HEK293T (cell line): ENCODE data around the gene HEPN1.

Source experiments
- CTCF ChIA-PET: fragments of 350-600 bp; formaldehyde crosslinking; extraction: SDS; loops from one replicate; lab custom pipeline; 2021; ENCODE audit warnings: antibody characterized with exemption, inconsistent platforms; lab: Yijun Ruan, JAX
- POLR2A ChIA-PET: fragments of 350-600 bp; formaldehyde crosslinking; extraction: SDS; loops from one replicate; lab custom pipeline; 2020; ENCODE audit warnings: antibody characterized with exemption, inconsistent platforms; lab: Yijun Ruan, JAX
- DNase-seq: peaks from one replicate; pipeline ENCODE4 v3.0.0; 2012; ENCODE audit warnings: mixed read lengths; ENCODE audit errors: extremely low spot score
- ARNT ChIP-seq: fragments of 450-650 bp; IDR thresholded peaks from 2 replicates; pipeline ENCODE4 v1.6.1; 2017; ENCODE audit warnings: mild to moderate bottlenecking
- BHLHE40 ChIP-seq: fragments of 450-650 bp; IDR thresholded peaks from 2 replicates; pipeline ENCODE4 v1.6.1; 2016; ENCODE audit warnings: mild to moderate bottlenecking, moderate library complexity, borderline replicate concordance
- CTBP1 ChIP-seq: fragments of 450-650 bp; IDR thresholded peaks from 2 replicates; pipeline ENCODE4 v1.6.1; 2016; ENCODE audit warnings: borderline replicate concordance
- ELF4 ChIP-seq: fragments of 450-650 bp; IDR thresholded peaks from 2 replicates; pipeline ENCODE4 v1.6.1; 2017; ENCODE audit warnings: antibody characterized with exemption
- FOXA1 ChIP-seq: fragments of 450-650 bp; IDR thresholded peaks from 2 replicates; pipeline ENCODE4 v1.6.1; 2016; ENCODE audit warnings: mild to moderate bottlenecking
- FOXK2 ChIP-seq: fragments of 450-650 bp; IDR thresholded peaks from 2 replicates; pipeline ENCODE4 v1.6.1; 2016; ENCODE audit warnings: mild to moderate bottlenecking
- FOXM1 ChIP-seq: fragments of 450-650 bp; IDR thresholded peaks from 2 replicates; pipeline ENCODE4 v1.6.1; 2017; ENCODE audit warnings: mild to moderate bottlenecking, borderline replicate concordance
- HDGF ChIP-seq: fragments of 450-650 bp; IDR thresholded peaks from 2 replicates; pipeline ENCODE4 v1.6.1; 2017; ENCODE audit warnings: antibody characterized with exemption, borderline replicate concordance
- L3MBTL2 ChIP-seq: fragments of 450-650 bp; conservative IDR thresholded peaks from 2 replicates; pipeline ENCODE4 v1.6.1; 2016; ENCODE audit warnings: mild to moderate bottlenecking
- LEF1 ChIP-seq: fragments of 450-650 bp; IDR thresholded peaks from 2 replicates; pipeline ENCODE4 v1.6.1; 2017; ENCODE audit warnings: mild to moderate bottlenecking, borderline replicate concordance
- NFRKB ChIP-seq: fragments of 450-650 bp; IDR thresholded peaks from 2 replicates; pipeline ENCODE4 v1.6.1; 2016; ENCODE audit warnings: mild to moderate bottlenecking, moderate library complexity
- PKNOX1 ChIP-seq: fragments of 450-650 bp; IDR thresholded peaks from 2 replicates; pipeline ENCODE4 v1.6.1; 2016
- SP1 ChIP-seq: fragments of 450-650 bp; IDR thresholded peaks from 2 replicates; pipeline ENCODE4 v1.6.1; 2017
- SUZ12 ChIP-seq: fragments of 450-650 bp; IDR thresholded peaks from 2 replicates; pipeline ENCODE4 v1.6.1; 2016; ENCODE audit warnings: mild to moderate bottlenecking
- TARDBP ChIP-seq: fragments of 450-650 bp; IDR thresholded peaks from 2 replicates; pipeline ENCODE4 v1.6.1; 2016
- ZNF384 ChIP-seq: fragments of 450-650 bp; IDR thresholded peaks from 2 replicates; pipeline ENCODE4 v1.6.1; 2016

The HEPN1 gene

GRCh38 chr11:124900464-124900863 is 18.6 kb upstream of the HEPN1 start:
- ChIA-PET POLR2A (interaction anchor here (1.2 kb wide), 1 partner anchor 9 kb away, joined by 3 read pairs; no protein-coding TSS in a partner anchor), CTCF (no interaction called here)
- no peak for DNase-seq
- TF ChIP-seq L3MBTL2 (no peak), HDGF (no peak), ARNT (no peak), FOXK2 (no peak), CTBP1 (no peak), FOXA1 (no peak), PKNOX1 (no peak), TARDBP (no peak), ELF4 (no peak), NFRKB (no peak), SP1 (no peak)

- ChIA-PET POLR2A (no interaction called here), CTCF (no interaction called here)
- TF ChIP-seq CTBP1, result no peak
- TF ChIP-seq SP1, result no peak
- no peak for TF ChIP-seq FOXK2
- TF ChIP-seq FOXA1, result no peak
- no peak for TF ChIP-seq HDGF
- no peak for DNase-seq
Observed at GRCh38 chr11:124902616-124903015, 16.4 kb upstream of the HEPN1 start.

- TF ChIP-seq FOXA1, result no peak
- no peak for TF ChIP-seq FOXK2
- no peak for TF ChIP-seq HDGF
- no peak for TF ChIP-seq BHLHE40
- no peak for TF ChIP-seq ZNF384
- TF ChIP-seq FOXM1, result no peak
- ChIA-PET CTCF (no interaction called here), POLR2A (interaction anchor here (0.7 kb wide), 1 partner anchor 39 kb away, joined by 3 read pairs; no protein-coding TSS in a partner anchor)
- no peak for DNase-seq
Observed at GRCh38 chr11:124915541-124916369, 3.3 kb upstream of the HEPN1 start.

- DNase-seq, result no peak
- ChIA-PET POLR2A (interaction anchor here (0.7 kb wide), 1 partner anchor 40 kb away, joined by 3 read pairs; no protein-coding TSS in a partner anchor), CTCF (no interaction called here)
- TF ChIP-seq L3MBTL2, result no peak
- no peak for TF ChIP-seq ARNT
- no peak for TF ChIP-seq ZNF384
- TF ChIP-seq BHLHE40, result no peak
- no peak for TF ChIP-seq NFRKB
- no peak for TF ChIP-seq HDGF
- TF ChIP-seq CTBP1, result no peak
- no peak for TF ChIP-seq FOXA1
- no peak for TF ChIP-seq SUZ12
- TF ChIP-seq FOXK2, result no peak
- no peak for TF ChIP-seq SP1
- TF ChIP-seq LEF1, result no peak
- TF ChIP-seq TARDBP, result no peak
Observed at GRCh38 chr11:124916370-124916710, 2.7 kb upstream of the HEPN1 start.

GRCh38 chr11:124917115-124917637 is 1.9 kb upstream of the HEPN1 start:
- POLR2A ChIA-PET, result no interaction called here
- DNase-seq, result no peak
- TF ChIP-seq FOXM1, result no peak
- TF ChIP-seq TARDBP, result no peak
- TF ChIP-seq ZNF384, result no peak
- no peak for TF ChIP-seq FOXA1
- no peak for TF ChIP-seq NFRKB
- TF ChIP-seq PKNOX1, result no peak
- TF ChIP-seq BHLHE40, result no peak
- TF ChIP-seq L3MBTL2, result no peak
- no peak for TF ChIP-seq CTBP1
- TF ChIP-seq SUZ12, result no peak
- no peak for TF ChIP-seq FOXK2
- no peak for TF ChIP-seq SP1
- TF ChIP-seq LEF1, result no peak
- no peak for TF ChIP-seq ELF4
- no peak for TF ChIP-seq HDGF
- TF ChIP-seq ARNT, result no peak
- CTCF ChIA-PET, result no interaction called here

- CTCF ChIA-PET, result no interaction called here
- DNase-seq, result no peak
- TF ChIP-seq SUZ12 (no peak), BHLHE40 (no peak)
- POLR2A ChIA-PET, result no interaction called here
Observed at GRCh38 chr11:124919898-124920297, 848 bp downstream of the HEPN1 start.

GRCh38 chr11:124920356-124920755 is 1.3 kb downstream of the HEPN1 start:
- DNase-seq, result no peak
- CTCF ChIA-PET, result interaction anchor here (0.6 kb wide), 1 partner anchor 33 kb away, joined by 3 read pairs; no protein-coding TSS in a partner anchor
- TF ChIP-seq BHLHE40 (no peak), L3MBTL2 (no peak), FOXK2 (no peak), PKNOX1 (no peak), FOXA1 (no peak), CTBP1 (no peak), SP1 (no peak), LEF1 (no peak), ZNF384 (no peak), ARNT (no peak), NFRKB (no peak), FOXM1 (no peak), HDGF (no peak), ELF4 (no peak), SUZ12 (no peak), TARDBP (no peak)
- POLR2A ChIA-PET, result no interaction called here
